KBM-7 (cell line): ENCODE measurements around the gene ATP1B1.

Experiments
- DNase-seq: peaks from one replicate; pipeline ENCODE4 v3.0.0-alpha.2; 2015
- in situ Hi-C: fragments of 300-500 bp; cut with MboI; formaldehyde crosslinking; loops from 2 replicates; pipeline ENCODE4 v1.14.3; 2020; ENCODE audit warnings: low sequenced_read_pairs, low pct_unique_long_range_greater_than_20kb, mixed read lengths

The ATP1B1 gene

GRCh38 chr1:169130683-169131082, 24.2 kb downstream of the ATP1B1 start:
- DNase-seq, result no peak
- in situ Hi-C loops, result no loop called here

GRCh38 chr1:169132512-169133227, 26.2 kb downstream of the ATP1B1 start:
- DNase-seq, result no peak
- in situ Hi-C loops, result no loop called here

- no peak for DNase-seq
- in situ Hi-C loops, result no loop called here
Observed at GRCh38 chr1:169133228-169133576, 26.7 kb downstream of the ATP1B1 start.

- in situ Hi-C loops, result no loop called here
- DNase-seq, result peak; percentile 5
Observed at GRCh38 chr1:169133801-169134502, 27.5 kb downstream of the ATP1B1 start.

GRCh38 chr1:169137357-169137756, 30.9 kb downstream of the ATP1B1 start:
- no peak for DNase-seq
- in situ Hi-C loops, result no loop called here

GRCh38 chr1:169138866-169139670, 32.6 kb downstream of the ATP1B1 start:
- no peak for DNase-seq
- in situ Hi-C loops, result no loop called here

- in situ Hi-C loops, result no loop called here
- no peak for DNase-seq
Observed at GRCh38 chr1:169141356-169141755, 34.9 kb downstream of the ATP1B1 start.

GRCh38 chr1:169142129-169142528, 35.6 kb downstream of the ATP1B1 start:
- no peak for DNase-seq
- in situ Hi-C loops, result no loop called here

- in situ Hi-C loops, result no loop called here
- DNase-seq, result no peak
Observed at GRCh38 chr1:169143346-169143745, 36.9 kb downstream of the ATP1B1 start.

GRCh38 chr1:169143984-169144383, 37.5 kb downstream of the ATP1B1 start:
- in situ Hi-C loops, result no loop called here
- DNase-seq, result no peak

- DNase-seq, result no peak
- in situ Hi-C loops, result no loop called here
Observed at GRCh38 chr1:169144941-169145626, 38.6 kb downstream of the ATP1B1 start.

GRCh38 chr1:169146576-169147214, 40.2 kb downstream of the ATP1B1 start:
- in situ Hi-C loops, result no loop called here
- no peak for DNase-seq

- DNase-seq, result no peak
- in situ Hi-C loops, result no loop called here
Observed at GRCh38 chr1:169148472-169149252, 42.2 kb downstream of the ATP1B1 start.

GRCh38 chr1:169149555-169150286, 43.2 kb downstream of the ATP1B1 start:
- DNase-seq, result no peak
- in situ Hi-C loops, result no loop called here

GRCh38 chr1:169150641-169151337, 44.3 kb downstream of the ATP1B1 start:
- in situ Hi-C loops, result no loop called here

GRCh38 chr1:169151338-169151837, 44.9 kb downstream of the ATP1B1 start:
- in situ Hi-C loops, result no loop called here
- no peak for DNase-seq

More at GRCh38 chr1:169150641-169151337, 44.3 kb downstream of the ATP1B1 start:
- no peak for DNase-seq

- in situ Hi-C loops, result no loop called here
Observed at GRCh38 chr1:169155675-169156074, 49.2 kb downstream of the ATP1B1 start.

More at GRCh38 chr1:169155675-169156074, 49.2 kb downstream of the ATP1B1 start:
- no peak for DNase-seq
